Coronary artery (tissue), 2 donors: ENCODE results near the gene IRF5.

Experiments used
- DNase-seq: peaks from one replicate; pipeline ENCODE4 v3.0.0-alpha.2; 2017; ENCODE audit warnings: low spot score
- H3K27ac ChIP-seq, 2 donors: fragments of 200-600 bp; sonication (generic); one replicate each; pipeline ENCODE4 v1.5.1; 2016 to 2019
- H3K4me3 ChIP-seq: fragments of 200-600 bp; sonication (generic); 2 replicates; pipeline ENCODE4 v1.5.1; 2016; ENCODE audit warnings: mild to moderate bottlenecking, moderate library complexity
- CTCF ChIP-seq: fragments of 200-600 bp; sonication (generic); IDR thresholded peaks from one replicate; pipeline ENCODE4 v1.5.1; 2019; ENCODE audit warnings: antibody characterized with exemption

IRF5 gene

GRCh38 chr7:128899392-128899791 is 38.3 kb upstream of the IRF5 start:
- Histone ChIP-seq H3K27ac (no peak overlapping the region), H3K4me3 (no peak overlapping the region)
- DNase-seq: no peak
- no peak for TF ChIP-seq CTCF

- TF ChIP-seq CTCF: no peak
- DNase-seq: no peak
- H3K27ac ChIP-seq: no peak overlapping the region
- H3K4me3 ChIP-seq: no peak overlapping the region
Observed at GRCh38 chr7:128900237-128900636, 37.5 kb upstream of the IRF5 start.

- no peak overlapping the region for H3K4me3 ChIP-seq
- no peak overlapping the region for H3K27ac ChIP-seq
- DNase-seq: no peak
- TF ChIP-seq CTCF: no peak
Observed at GRCh38 chr7:128902761-128903585, 34.8 kb upstream of the IRF5 start.

- DNase-seq: no peak
- Histone ChIP-seq H3K27ac (no peak overlapping the region), H3K4me3 (no peak overlapping the region)
- no peak for TF ChIP-seq CTCF
Observed at GRCh38 chr7:128903621-128904361, 33.9 kb upstream of the IRF5 start.

GRCh38 chr7:128904381-128905197 is 33.1 kb upstream of the IRF5 start:
- TF ChIP-seq CTCF: peak; percentile 27
- Histone ChIP-seq H3K27ac (no peak overlapping the region), H3K4me3 (no peak overlapping the region)
- no peak for DNase-seq

DNA sequence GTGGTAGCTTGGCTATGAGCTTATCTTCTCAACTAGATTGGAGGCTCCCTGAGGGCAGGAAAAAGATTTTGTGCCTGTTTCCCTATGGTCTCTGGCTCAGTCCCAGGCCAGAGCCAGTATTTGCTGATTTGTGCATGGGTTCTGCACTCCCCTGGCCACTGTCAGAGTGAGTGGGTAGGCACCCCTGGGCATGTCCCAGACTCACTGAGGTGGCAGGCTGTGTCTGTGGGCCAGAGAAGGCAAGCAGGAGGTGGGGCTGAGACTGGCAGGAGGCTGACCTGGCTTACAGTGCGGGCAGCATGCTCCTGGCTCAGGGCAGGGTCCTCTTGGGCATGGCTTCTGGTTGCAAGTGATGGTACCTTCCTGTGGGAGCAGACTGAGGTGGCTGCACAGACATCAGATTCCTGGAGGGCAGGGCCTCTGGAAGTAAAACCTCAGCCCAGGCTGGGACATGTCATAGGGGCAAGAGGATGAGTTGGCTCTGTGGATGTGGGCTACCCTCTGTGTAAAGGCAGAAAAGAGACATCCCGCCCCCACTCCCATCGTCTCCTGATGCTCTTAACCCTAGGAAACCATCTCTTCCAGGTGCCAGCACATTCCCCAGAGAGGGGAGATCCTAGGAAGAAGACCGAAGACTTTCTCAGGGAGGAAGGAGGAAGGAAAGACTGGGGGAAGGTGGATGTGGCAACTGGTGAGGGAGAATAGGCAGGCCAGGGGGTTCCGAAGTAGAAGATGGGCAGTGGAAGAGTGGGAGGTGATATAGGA is 31.5 kb upstream of the IRF5 start:
- DNase-seq: no peak
- TF ChIP-seq CTCF: no peak
- no peak overlapping the region for H3K27ac ChIP-seq
- H3K4me3 ChIP-seq: no peak overlapping the region
